HEK293T (cell line): ENCODE results near the gene HPCAL4.

Experiments used
- ARNT ChIP-seq: fragments of 450-650 bp; IDR thresholded peaks from 2 replicates; pipeline ENCODE4 v1.6.1; 2017; ENCODE audit warnings: mild to moderate bottlenecking
- FOXM1 ChIP-seq: fragments of 450-650 bp; IDR thresholded peaks from 2 replicates; pipeline ENCODE4 v1.6.1; 2017; ENCODE audit warnings: mild to moderate bottlenecking, borderline replicate concordance
- HDGF ChIP-seq: fragments of 450-650 bp; IDR thresholded peaks from 2 replicates; pipeline ENCODE4 v1.6.1; 2017; ENCODE audit warnings: antibody characterized with exemption, borderline replicate concordance
- LEF1 ChIP-seq: fragments of 450-650 bp; IDR thresholded peaks from 2 replicates; pipeline ENCODE4 v1.6.1; 2017; ENCODE audit warnings: mild to moderate bottlenecking, borderline replicate concordance
- TARDBP ChIP-seq: fragments of 450-650 bp; IDR thresholded peaks from 2 replicates; pipeline ENCODE4 v1.6.1; 2016
- ZNF384 ChIP-seq: fragments of 450-650 bp; IDR thresholded peaks from 2 replicates; pipeline ENCODE4 v1.6.1; 2016
- TF ChIP-seq, protein P1 (sequence below): fragments of 450-650 bp; IDR thresholded peaks from 2 replicates; pipeline ENCODE4 v1.6.1; 2016

DNA sequence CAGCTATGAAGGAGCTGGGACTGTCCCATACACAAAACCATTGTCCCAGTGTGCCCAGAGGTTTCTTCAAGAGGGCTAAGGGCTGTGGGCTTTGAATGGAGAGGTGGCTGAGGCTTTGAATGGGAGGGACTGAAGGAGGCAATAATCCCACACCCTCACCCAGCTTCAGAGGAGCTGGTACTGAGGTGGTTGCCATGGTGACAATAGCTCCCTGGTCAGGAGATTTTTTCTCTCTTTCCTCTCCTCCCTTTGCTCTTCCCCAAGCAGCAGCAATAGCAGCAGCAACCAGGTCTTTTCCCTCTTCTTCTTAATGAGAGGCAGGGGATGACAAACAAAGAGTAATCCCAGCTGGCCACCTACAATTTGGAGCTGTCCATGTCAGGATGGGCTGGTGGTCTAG is 1.6 kb downstream of the HPCAL4 start:
- TF ChIP-seq FOXM1, result no peak
- no peak for TF ChIP-seq TARDBP
- TF ChIP-seq LEF1, result no peak
- no peak for TF ChIP-seq ARNT
- TF ChIP-seq HDGF, result no peak
- TF ChIP-seq ZNF384, result no peak
- TF ChIP-seq, protein P1, sequence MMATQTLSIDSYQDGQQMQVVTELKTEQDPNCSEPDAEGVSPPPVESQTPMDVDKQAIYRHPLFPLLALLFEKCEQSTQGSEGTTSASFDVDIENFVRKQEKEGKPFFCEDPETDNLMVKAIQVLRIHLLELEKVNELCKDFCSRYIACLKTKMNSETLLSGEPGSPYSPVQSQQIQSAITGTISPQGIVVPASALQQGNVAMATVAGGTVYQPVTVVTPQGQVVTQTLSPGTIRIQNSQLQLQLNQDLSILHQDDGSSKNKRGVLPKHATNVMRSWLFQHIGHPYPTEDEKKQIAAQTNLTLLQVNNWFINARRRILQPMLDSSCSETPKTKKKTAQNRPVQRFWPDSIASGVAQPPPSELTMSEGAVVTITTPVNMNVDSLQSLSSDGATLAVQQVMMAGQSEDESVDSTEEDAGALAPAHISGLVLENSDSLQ, result no peak
